Measurements from ENCODE around the gene CRLF3.
"Not testable (repeated sequence)": the region's sequence is repeated elsewhere in the genome, so short reads cannot be mapped to it uniquely, and the experiment has no call there.

Gene CRLF3

DNA sequence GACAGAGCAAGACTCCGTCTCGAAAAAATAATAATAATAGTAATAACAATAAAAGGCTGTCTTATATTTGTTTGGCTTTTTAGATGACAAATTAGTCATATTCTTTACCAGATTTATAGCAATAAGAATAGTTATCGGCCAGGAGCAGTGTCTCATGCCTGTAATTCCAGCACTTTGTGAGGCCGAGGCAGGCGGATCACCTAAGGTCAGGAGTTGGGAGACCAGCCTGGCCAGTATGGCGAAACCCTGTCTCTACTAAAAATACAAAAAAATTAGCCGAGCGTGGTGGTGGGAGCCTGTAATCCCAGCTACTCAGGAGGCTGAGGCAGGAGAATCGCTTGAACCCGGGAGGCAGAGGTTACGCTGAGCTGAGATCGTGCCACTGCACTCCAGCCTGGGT lies 10.3 kb downstream of the CRLF3 start:
- DNase-seq, result peak; percentile 54

DNA sequence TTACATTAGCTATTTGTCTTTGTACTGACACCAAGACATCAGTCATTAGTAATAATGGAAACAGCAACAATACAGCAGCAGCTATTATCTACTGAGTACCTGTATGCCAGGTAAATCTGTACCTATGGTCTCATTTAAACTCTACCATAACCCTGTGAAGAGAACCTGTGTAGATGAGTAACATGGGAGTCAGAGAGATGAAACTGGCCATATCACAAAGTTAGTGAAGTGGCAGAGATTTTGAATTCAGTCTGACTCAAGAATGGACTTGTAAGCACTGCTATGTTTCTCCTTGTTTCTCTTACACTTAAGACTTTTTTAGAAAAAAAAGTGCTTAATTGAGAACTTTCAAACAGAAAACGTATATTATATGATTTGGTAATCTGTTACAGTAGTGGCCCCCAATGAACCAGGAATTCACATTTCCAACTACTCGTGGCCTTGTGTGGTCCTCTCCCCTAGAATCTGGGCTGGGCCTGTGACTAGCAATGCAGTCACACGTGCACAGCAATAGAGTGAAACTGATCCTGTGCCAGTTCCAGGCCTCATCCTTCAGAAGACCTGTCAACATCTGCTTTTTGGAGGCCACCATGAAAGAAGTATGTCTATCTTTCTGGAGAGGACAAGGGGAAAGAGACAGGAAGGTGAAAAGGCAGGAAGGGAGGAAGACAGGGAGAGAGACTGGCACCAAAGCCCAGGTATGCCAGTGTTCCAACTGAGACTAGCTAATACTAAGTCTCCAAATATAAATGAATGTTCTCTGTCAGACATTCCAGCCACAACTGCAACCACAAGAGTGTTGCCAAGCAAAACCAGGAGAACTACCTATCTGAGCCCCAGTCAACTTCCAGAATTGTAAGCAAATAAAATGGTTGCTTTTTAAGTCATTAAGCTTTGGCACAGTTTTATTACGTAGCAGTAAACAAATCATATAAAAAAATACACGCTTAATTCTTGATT lies 12.0 kb downstream of the CRLF3 start:
- peak; percentile 35 for DNase-seq

GRCh38 chr17:30809867-30810266 lies 14.6 kb downstream of the CRLF3 start:
- no peak for DNase-seq

GRCh38 chr17:30808785-30809286 lies 15.7 kb downstream of the CRLF3 start:
- no peak for DNase-seq

GRCh38 chr17:30807896-30808295 lies 16.6 kb downstream of the CRLF3 start:
- no peak for DNase-seq

GRCh38 chr17:30805944-30806456 lies 18.5 kb downstream of the CRLF3 start:
- no peak for DNase-seq

DNA sequence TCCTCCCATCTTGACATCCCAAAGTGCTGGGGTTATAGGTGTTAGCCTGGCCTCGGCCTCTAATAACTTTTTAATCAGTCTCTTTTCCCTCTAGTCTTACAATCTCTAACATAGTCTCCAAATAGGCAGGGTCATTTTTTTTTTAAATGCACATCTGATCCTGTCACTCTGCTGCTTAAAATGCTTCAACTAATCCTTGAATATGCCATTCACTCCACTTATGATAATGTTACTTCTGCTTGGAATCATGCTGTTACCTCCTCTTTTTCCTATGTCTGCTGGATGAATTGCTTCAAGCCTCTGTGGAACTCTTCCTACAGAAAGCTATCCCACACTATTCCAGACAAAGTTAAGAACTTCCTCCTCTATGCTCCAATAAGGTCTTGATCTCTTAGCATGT lies 22.8 kb downstream of the CRLF3 start:
- no peak for DNase-seq

DNA sequence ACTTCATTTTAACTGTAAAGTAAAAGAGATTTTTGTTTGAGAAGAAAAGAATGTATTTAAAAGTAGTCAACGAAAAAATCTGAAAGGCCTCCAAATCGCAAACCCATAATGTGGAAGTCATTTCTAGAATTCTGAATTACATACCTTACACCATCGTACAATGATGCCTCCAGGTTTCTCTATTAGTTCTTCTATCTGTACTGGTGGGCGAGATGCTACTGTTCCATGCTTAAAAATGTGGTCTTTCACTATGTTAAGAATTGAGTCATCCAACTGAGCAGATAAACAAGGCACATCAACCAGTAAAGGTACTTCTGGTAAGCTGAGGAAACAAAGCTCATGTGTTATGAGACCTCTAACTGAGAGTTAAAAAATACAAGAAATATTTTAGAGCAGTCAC lies 28.5 kb downstream of the CRLF3 start:
- DNase-seq, result no peak

DNA sequence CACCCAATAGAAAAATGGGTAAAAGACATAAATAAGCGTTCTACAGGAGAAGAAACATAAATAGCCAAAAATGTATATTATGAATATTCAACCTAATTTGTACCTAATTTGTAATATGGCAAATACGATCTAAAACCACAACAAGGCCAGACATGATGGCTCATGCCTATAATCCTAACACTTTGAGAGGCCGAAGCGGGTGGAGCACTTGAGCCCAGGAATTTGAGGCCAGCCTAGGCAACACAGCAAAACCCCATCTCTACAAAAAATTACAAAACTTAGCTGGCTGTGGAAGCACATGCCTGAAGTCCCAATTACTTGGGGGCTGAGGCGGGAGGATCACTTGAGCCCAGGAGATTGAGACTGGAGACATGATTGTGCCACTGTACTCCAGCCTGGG lies 30.1 kb downstream of the CRLF3 start:
- no peak for DNase-seq

- no peak for DNase-seq
Observed at GRCh38 chr17:30793282-30793977, 31.1 kb downstream of the CRLF3 start.

- no peak for DNase-seq
Observed at GRCh38 chr17:30790279-30790678, 34.2 kb downstream of the CRLF3 start.

GRCh38 chr17:30788918-30789317 lies 35.6 kb downstream of the CRLF3 start:
- no peak for DNase-seq

DNA sequence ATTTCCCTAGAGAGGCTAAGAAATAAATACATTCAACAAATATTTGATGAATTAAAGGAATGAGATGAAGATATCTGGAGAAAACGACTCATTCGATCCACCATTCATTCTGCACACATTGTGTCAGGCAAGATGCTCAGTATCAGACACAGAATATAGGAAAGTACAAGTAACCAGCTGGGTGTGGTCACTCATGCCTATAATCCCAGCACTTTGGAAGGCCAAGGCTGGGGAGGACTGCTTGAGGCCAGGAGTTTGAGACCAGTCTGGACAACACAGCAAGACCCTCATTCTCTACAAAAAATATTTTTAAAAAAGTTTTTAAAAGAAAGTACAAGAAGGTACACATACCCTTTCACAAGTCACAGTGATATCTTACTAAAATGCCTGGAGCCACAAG lies 42.3 kb downstream of the CRLF3 start:
- DNase-seq, result peak; percentile 33

DNA sequence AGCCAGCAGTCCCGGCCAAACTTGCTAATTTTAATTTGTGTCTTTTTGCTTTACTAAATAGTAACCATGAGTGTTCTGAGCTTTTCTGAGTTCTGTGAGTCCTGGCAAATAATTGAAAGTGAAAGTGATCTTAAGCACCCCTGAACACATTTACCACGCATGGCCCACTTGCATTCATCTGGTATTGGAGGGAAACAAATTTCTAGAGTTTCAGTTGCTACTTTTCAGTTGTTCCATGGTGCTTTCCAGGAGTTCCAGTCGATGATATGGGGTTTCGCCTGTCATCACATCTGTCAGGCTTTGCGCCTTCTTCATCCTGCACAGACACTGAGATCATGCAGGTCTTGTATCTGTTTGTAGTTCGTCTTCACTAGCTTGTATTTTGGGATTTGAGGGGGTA lies 44.1 kb downstream of the CRLF3 start:
- DNase-seq, result no peak

GRCh38 chr17:30768771-30769170 lies 55.7 kb downstream of the CRLF3 start:
- not testable (repeated sequence) for DNase-seq

GRCh38 chr17:30767641-30768404 lies 56.7 kb downstream of the CRLF3 start:
- not testable (repeated sequence) for DNase-seq

DNA sequence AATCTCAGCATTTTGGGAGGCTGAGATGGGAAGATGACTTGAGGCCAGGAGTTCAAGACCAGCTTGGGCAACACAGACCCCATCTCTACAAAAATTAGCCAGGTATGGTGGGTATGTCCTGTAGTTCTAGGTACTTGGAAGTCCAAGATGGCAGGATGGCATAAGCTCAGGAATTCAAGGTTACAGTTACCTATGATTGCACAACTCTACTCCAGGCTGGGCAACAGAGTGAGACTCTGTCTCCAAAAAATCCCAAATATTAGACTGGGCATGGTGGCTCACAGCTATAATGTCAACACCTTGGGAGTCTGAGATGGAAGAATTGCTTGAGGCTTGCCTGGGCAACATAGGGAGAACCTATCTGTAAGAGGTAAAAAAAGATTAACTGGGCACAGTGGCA lies 63.4 kb downstream of the CRLF3 start:
- no peak for DNase-seq

DNA sequence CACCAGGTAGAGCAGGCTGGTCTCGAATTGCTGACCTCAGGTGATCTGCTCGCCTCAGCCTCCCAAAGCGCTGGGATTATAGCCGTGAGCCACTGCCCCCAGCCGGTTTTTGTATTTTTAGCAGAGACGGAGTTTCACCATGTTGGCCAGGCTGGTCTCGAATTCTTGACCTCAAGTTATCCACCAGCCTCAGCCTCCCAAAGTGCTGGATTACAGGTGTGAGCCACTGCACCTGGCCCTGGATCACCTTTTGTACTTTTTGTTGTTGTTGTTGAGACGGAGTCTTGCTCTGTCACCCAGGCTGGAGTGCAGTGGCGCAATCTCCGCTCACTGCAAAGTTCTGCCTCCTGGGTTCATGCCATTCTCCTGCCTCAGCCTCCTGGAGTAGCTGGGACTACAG lies 71.2 kb downstream of the CRLF3 start:
- not testable (repeated sequence) for DNase-seq

- DNase-seq, result peak; percentile 27
Observed at GRCh38 chr17:30750982-30751381, 73.5 kb downstream of the CRLF3 start.

GRCh38 chr17:30747621-30748020 lies 76.9 kb downstream of the CRLF3 start:
- DNase-seq, result peak; percentile 25

- DNase-seq, result not testable (repeated sequence)
Observed at GRCh38 chr17:30742669-30743068, 81.8 kb downstream of the CRLF3 start.

DNA sequence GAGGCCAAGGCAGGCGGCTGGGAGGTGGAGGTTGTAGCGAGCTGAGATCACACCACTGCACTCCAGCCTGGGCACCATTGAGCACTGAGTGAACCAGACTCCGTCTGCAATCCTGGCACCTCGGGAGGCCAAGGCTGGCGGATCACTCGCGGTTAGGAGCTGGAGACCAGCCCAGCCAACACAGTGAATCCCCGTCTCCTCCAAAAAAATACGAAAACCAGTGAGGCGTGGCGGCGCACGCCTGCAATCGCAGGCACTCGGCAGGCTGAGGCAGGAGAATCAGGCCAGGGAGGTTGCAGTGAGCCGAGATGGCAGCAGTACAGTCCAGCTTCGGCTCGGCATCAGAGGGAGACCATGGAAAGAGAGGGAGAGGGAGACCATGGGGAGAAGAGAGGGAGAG lies 88.1 kb downstream of the CRLF3 start:
- peak; percentile 26 for DNase-seq

DNA sequence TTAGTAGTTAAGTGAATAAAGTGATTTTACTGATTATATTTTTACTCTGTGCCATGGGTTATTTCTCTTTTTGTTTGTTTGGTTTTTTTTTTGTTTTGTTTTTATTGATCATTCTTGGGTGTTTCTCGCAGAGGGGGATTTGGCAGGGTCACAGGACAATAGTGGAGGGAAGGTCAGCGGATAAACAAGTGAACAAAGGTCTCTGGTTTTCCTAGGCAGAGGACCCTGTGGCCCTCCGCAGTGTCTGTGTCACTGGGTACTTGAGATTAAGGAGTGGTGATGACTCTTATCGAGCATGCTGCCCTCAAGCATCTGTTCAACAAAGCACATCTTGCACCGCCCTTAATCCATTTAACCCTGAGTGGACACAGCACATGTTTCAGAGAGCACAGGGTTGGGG lies 88.8 kb downstream of the CRLF3 start:
- peak; percentile 22 for DNase-seq
